ENCODE results near the gene TMEM222.
"Not testable (repeated sequence)": the region's sequence is repeated elsewhere in the genome, so short reads cannot be mapped to it uniquely, and the experiment has no call there.

GRCh38 chr1:27384797-27385196, 62.8 kb downstream of the TMEM222 start:
- not testable (repeated sequence) for TF ChIP-seq POLR2A, CTCF (IDR thresholded peaks at IDR 0.05)
